H1 (cell line): ENCODE results near the gene USP35. TPM values are rescaled to one million over a fixed set of nuclear protein-coding genes. Genes with fewer than 3 reads are reported as not detected.

Experiments
- CTCF ChIA-PET: fragments of 300-600 bp; sonication (Branson Sonifier 250); formaldehyde crosslinking; loops from one replicate; lab custom pipeline; 2021; ENCODE audit not compliant: partially characterized antibody; lab: Charles Lee
- POLR2A ChIA-PET: fragments of 300-600 bp; sonication (Branson Sonifier 250); formaldehyde crosslinking; loops from one replicate; lab custom pipeline; 2021; ENCODE audit warnings: inconsistent platforms; ENCODE audit not compliant: partially characterized antibody; lab: Charles Lee
- DNase-seq, 2 experiments: peaks; one replicate each; pipeline versions ENCODE4 v3.0.0 to v3.0.0-alpha.2; 2010 to 2022; ENCODE audit warnings: low spot score in 2 of 2, low read depth in 1 of 2, mixed read lengths in 1 of 2
- FAIRE-seq: peaks from 2 replicates; lab custom pipeline; 2011; peaks lifted over from hg19 to GRCh38; lab: Jason Lieb, UNC
- H2AFZ ChIP-seq: 2 replicates; pipeline ENCODE4 v1.8.1; 2012; ENCODE audit warnings: low read length, inconsistent platforms
- H2AK5ac ChIP-seq: 2 replicates; pipeline ENCODE4 v1.6.1; 2013; ENCODE audit warnings: low read depth, low read length
- H2BK120ac ChIP-seq: replicated peaks from 2 replicates; pipeline ENCODE3; 2013; ENCODE audit warnings: low read depth, low read length, inconsistent platforms
- H2BK12ac ChIP-seq: 2 replicates; pipeline ENCODE4 v1.6.1; 2013; ENCODE audit warnings: low read depth, low read length
- H2BK15ac ChIP-seq: 2 replicates; pipeline ENCODE4 v1.6.1; 2013; ENCODE audit warnings: low read length
- H2BK20ac ChIP-seq: 2 replicates; pipeline ENCODE4 v1.6.1; 2013; ENCODE audit warnings: low read length
- H2BK5ac ChIP-seq: 2 replicates; pipeline ENCODE4 v1.6.1; 2013; ENCODE audit warnings: low read depth, low read length
- H3K14ac ChIP-seq: 2 replicates; pipeline ENCODE4 v1.6.1; 2013; ENCODE audit warnings: inconsistent platforms; ENCODE audit not compliant: insufficient read length
- H3K18ac ChIP-seq: 2 replicates; pipeline ENCODE4 v1.6.1; 2013; ENCODE audit warnings: low read length; ENCODE audit errors: extremely low read depth
- H3K23ac ChIP-seq: 2 replicates; pipeline ENCODE4 v1.6.1; 2013; ENCODE audit warnings: inconsistent platforms; ENCODE audit not compliant: insufficient read length
- H3K23me2 ChIP-seq: 2 replicates; pipeline ENCODE4 v1.6.1; 2013; ENCODE audit warnings: low read depth, low read length
- H3K27ac ChIP-seq: 2 replicates; pipeline ENCODE4 v1.6.1; 2011; ENCODE audit warnings: low read depth, low read length, inconsistent platforms
- H3K27me3 ChIP-seq, 4 experiments: replicated peaks in 1 of 4; 1 replicate in 1 of 4; 2 replicates in 3 of 4; pipeline versions ENCODE4 v1.6.1 to v1.8.1; 2011 to 2013; ENCODE audit warnings: low read length in 3 of 4, mild to moderate bottlenecking in 3 of 4, inconsistent platforms in 2 of 4, mixed read lengths in 2 of 4, moderate library complexity in 1 of 4; ENCODE audit not compliant: control insufficient read depth in 3 of 4, insufficient read depth in 3 of 4; ENCODE audit errors: extremely low read depth in 1 of 4
- H3K36me3 ChIP-seq, 4 experiments: 2 replicates each; pipeline versions ENCODE4 v1.6.1 to v1.8.1; 2011 to 2013; ENCODE audit warnings: mild to moderate bottlenecking in 4 of 4, low read length in 3 of 4, moderate library complexity in 2 of 4, control low read depth in 1 of 4, inconsistent platforms in 1 of 4; ENCODE audit not compliant: insufficient read depth in 4 of 4, control insufficient read depth in 2 of 4
- H3K4ac ChIP-seq: replicated peaks from 2 replicates; pipeline ENCODE3; 2013; ENCODE audit warnings: low read length, low read depth, mixed read lengths, inconsistent platforms; ENCODE audit not compliant: insufficient read length
- H3K4me1 ChIP-seq, 4 experiments: replicated peaks in 1 of 4; 1 replicate in 1 of 4; 2 replicates in 3 of 4; pipeline versions ENCODE4 v1.6.1 to v1.8.1; 2011 to 2013; ENCODE audit warnings: low read length in 3 of 4, inconsistent platforms in 2 of 4, mixed read lengths in 1 of 4; ENCODE audit not compliant: insufficient read depth in 4 of 4, control insufficient read depth in 3 of 4
- H3K4me2 ChIP-seq, 2 experiments: 2 replicates each; pipeline versions ENCODE4 v1.6.1 to v1.8.1; 2011 to 2013; ENCODE audit warnings: low read depth in 2 of 2, low read length in 2 of 2, control low read depth in 1 of 2, inconsistent platforms in 1 of 2, mild to moderate bottlenecking in 1 of 2; ENCODE audit not compliant: insufficient read depth in 1 of 2
- H3K4me3 ChIP-seq, 4 experiments: fragments of 200-600, 300-600 bp in 1 of 4; sonication (generic), shearing (Covaris generic), sonication (Bioruptor Twin) in 1 of 4; 2 replicates each; pipeline versions ENCODE4 v1.5.1 to v1.8.1; 2011 to 2016; ENCODE audit warnings: low read length in 4 of 4, low read depth in 3 of 4, control low read depth in 2 of 4, inconsistent platforms in 2 of 4, mild to moderate bottlenecking in 2 of 4, mixed read lengths in 1 of 4, moderate library complexity in 1 of 4; ENCODE audit not compliant: insufficient read depth in 2 of 4; ENCODE audit errors: extremely low read depth in 1 of 4
- H3K56ac ChIP-seq: replicated peaks from 2 replicates; pipeline ENCODE3; 2013; ENCODE audit warnings: low read depth, mild to moderate bottlenecking, mixed read lengths, low read length, inconsistent platforms; ENCODE audit not compliant: insufficient read length
- H3K79me1 ChIP-seq: 2 replicates; pipeline ENCODE4 v1.6.1; 2013; ENCODE audit warnings: low read depth, low read length, control low read depth
- H3K79me2 ChIP-seq, 2 experiments: 2 replicates each; pipeline versions ENCODE4 v1.6.1 to v1.8.1; 2012 to 2013; ENCODE audit warnings: low read length in 2 of 2, mild to moderate bottlenecking in 2 of 2, inconsistent platforms in 1 of 2; ENCODE audit not compliant: insufficient read depth in 2 of 2, control insufficient read depth in 1 of 2
- H3K9ac ChIP-seq, 4 experiments: replicated peaks in 1 of 4; 1 replicate in 1 of 4; 2 replicates in 3 of 4; pipeline versions ENCODE4 v1.6.1 to v1.8.1; 2011 to 2013; ENCODE audit warnings: low read depth in 3 of 4, low read length in 3 of 4, control low read depth in 2 of 4, mild to moderate bottlenecking in 2 of 4, moderate library complexity in 2 of 4, inconsistent platforms in 1 of 4; ENCODE audit errors: extremely low read depth in 1 of 4
- H3K9me3 ChIP-seq, 2 experiments: 2 replicates each; pipeline versions ENCODE4 v1.6.1 to v1.8.1; 2012 to 2013; ENCODE audit warnings: mild to moderate bottlenecking in 2 of 2, moderate library complexity in 2 of 2, control low read depth in 1 of 2, inconsistent platforms in 1 of 2, low read depth in 1 of 2, low read length in 1 of 2, mixed read lengths in 1 of 2; ENCODE audit not compliant: insufficient read depth in 2 of 2
- H4K20me1 ChIP-seq, 2 experiments: replicated peaks in 1 of 2; 2 replicates each; pipeline versions ENCODE3 to v1.8.1; 2011 to 2013; ENCODE audit warnings: inconsistent platforms in 2 of 2, low read length in 2 of 2, mild to moderate bottlenecking in 1 of 2; ENCODE audit not compliant: insufficient read depth in 2 of 2, control insufficient read depth in 1 of 2
- H4K5ac ChIP-seq: 2 replicates; pipeline ENCODE4 v1.6.1; 2013; ENCODE audit warnings: low read length, low read depth, mixed read lengths, inconsistent platforms; ENCODE audit not compliant: insufficient read length
- H4K8ac ChIP-seq: 2 replicates; pipeline ENCODE4 v1.8.0; 2013; ENCODE audit warnings: mild to moderate bottlenecking, moderate library complexity, low read length, inconsistent platforms; ENCODE audit not compliant: insufficient read depth; ENCODE audit errors: extremely low read depth
- H4K91ac ChIP-seq: replicated peaks from 2 replicates; pipeline ENCODE3; 2013; ENCODE audit warnings: low read length, mixed read lengths, inconsistent platforms; ENCODE audit not compliant: insufficient read length
- BCL11A ChIP-seq, 2 experiments: IDR thresholded peaks; one replicate each; pipeline ENCODE4 v1.6.1; 2011; ENCODE audit warnings: low read depth in 2 of 2, low read length in 2 of 2, mild to moderate bottlenecking in 2 of 2
- BRCA1 ChIP-seq: IDR thresholded peaks from 2 replicates; pipeline ENCODE4 v1.6.1; 2012; ENCODE audit warnings: low read depth, low read length, improper control_type of control experiment
- GTF2F1 ChIP-seq: IDR thresholded peaks from 2 replicates; pipeline ENCODE4 v1.6.1; 2012; ENCODE audit warnings: low read depth, low read length, improper control_type of control experiment, borderline replicate concordance
- HDAC2 ChIP-seq, 2 experiments: fragments of 300-600 bp in 1 of 2; sonication (generic) in 1 of 2; IDR thresholded peaks; 2 replicates each; pipeline ENCODE4 v1.6.1; 2011 to 2012; ENCODE audit warnings: low read depth in 2 of 2, low read length in 2 of 2, mild to moderate bottlenecking in 2 of 2, moderate library complexity in 2 of 2, borderline replicate concordance in 1 of 2, inconsistent platforms in 1 of 2
- JUND ChIP-seq: IDR thresholded peaks from 2 replicates; pipeline ENCODE4 v1.6.1; 2011; ENCODE audit warnings: mild to moderate bottlenecking, improper control_type of control experiment, low read length
- KDM1A ChIP-seq: fragments of 200-600, 300-600 bp; sonication (generic); IDR thresholded peaks from 2 replicates; pipeline ENCODE4 v1.7.1; 2016; ENCODE audit warnings: mild to moderate bottlenecking, low read length, borderline replicate concordance
- PHF8 ChIP-seq: fragments of 200-600 bp; sonication (generic); conservative IDR thresholded peaks from 2 replicates; pipeline ENCODE4 v1.7.1; 2012; ENCODE audit warnings: low read depth, mild to moderate bottlenecking, inconsistent platforms, low read length, moderate library complexity
- POU5F1 ChIP-seq: IDR thresholded peaks from 2 replicates; pipeline ENCODE4 v1.6.1; 2011; ENCODE audit warnings: low read depth, mild to moderate bottlenecking, low read length, moderate library complexity
- TEAD4 ChIP-seq: IDR thresholded peaks from 2 replicates; pipeline ENCODE4 v1.6.1; 2012; ENCODE audit warnings: low read depth, low read length, inconsistent platforms, mixed read lengths
- WGBS, 2 experiments: shearing (Covaris generic) in 1 of 2; methylation state at CpG; one replicate each; pipeline versions ENCODE4 v1.1.6 to v1.1.7; 2013 to 2015; ENCODE audit warnings: low lambda C conversion rate in 2 of 2, mixed read lengths in 2 of 2, inconsistent platforms in 1 of 2, low coverage in 1 of 2, missing lambda C conversion rate in 1 of 2; ENCODE audit not compliant: insufficient replicate concordance in 2 of 2, insufficient coverage in 1 of 2, insufficient read length in 1 of 2; ENCODE audit errors: extremely low coverage in 1 of 2, missing lambda C conversion rate in 1 of 2; 5-methylcytosine and 5-hydroxymethylcytosine counted together
- polyA plus RNA-seq, 7 experiments: library from polyadenylated mRNA; depleted of rRNA in 3 of 7; stranded (reverse) in 5 of 7; unstranded in 2 of 7; fragments of >200 nt in 5 of 7; fragments of 200-250 nt in 2 of 7; gene quantifications; 1 replicate in 5 of 7; 2 replicates in 1 of 7; 4 replicates in 1 of 7; pipeline versions ENCODE4 v1.2.1 to v1.2.3, GENCODE V29; 2011 to 2013; ENCODE audit warnings: missing spikeins in 2 of 7, mixed read lengths in 2 of 7
- total RNA-seq: library from RNA; stranded (reverse); fragmentation: NEBNext Ultra II Directional; extraction: Animal tissue kit (Norgen Biotek cat#: 25700); gene quantifications from 2 replicates; pipeline ENCODE4 v1.2.1, GENCODE V29; 2021

The USP35 gene
- total and polyA plus RNA-seq, 2 of the 8 experiments (the other 6 are each of a cell fraction or from before 2014, with no cell fraction given), result 4.6 to 6.8 TPM

DNA sequence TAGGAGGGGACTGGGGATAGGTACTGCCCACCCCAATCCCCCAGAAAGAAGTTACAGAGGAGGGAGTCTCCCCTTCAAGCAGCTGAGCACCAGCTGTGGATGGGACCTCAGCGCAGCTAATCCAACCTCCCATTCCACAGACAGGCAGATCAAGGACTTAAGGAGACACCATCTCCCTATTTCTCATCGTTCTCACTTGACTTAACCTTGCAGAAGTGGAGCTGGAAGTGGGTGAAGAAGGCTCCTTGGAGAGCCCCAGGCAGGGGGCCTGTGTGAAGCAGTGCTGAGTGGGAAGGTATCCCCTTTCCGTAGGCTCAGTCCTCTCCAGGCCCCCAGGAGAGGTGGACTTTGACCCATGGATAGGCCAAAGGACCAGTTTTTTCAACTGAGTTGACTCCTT, 27.3 kb downstream of the USP35 start:
- TF ChIP-seq BRCA1 (no peak), PHF8 (no peak), JUND (no peak), KDM1A (no peak), BCL11A (IDR thresholded peaks at IDR 0.05; ENCODE audit: low read depth in 2 of 2, low read length in 2 of 2) (no peak), TEAD4 (no peak), HDAC2 (IDR thresholded peaks at IDR 0.05; ENCODE audit: borderline replicate concordance in 1 of 2, low read depth in 2 of 2, low read length in 2 of 2) (no peak), POU5F1 (no peak), GTF2F1 (no peak)
- FAIRE-seq, result no peak
- H3K23ac ChIP-seq, result no peak overlapping the region

More for the DNA sequence above, 27.3 kb downstream of the USP35 start:
- H3K4ac ChIP-seq, result no peak overlapping the region
- H3K4me3 ChIP-seq, result no peak overlapping the region
- peaks cover 0 to 2% (median 0%) of the 10 kb centered on the region in 4 experiments; a peak in 3 of 8 replicates for H3K36me3 ChIP-seq
- CTCF ChIA-PET, result interaction anchor here (1.0 to 6.7 kb wide), 3 partner anchors 13 to 349 kb away, joined by 3 to 38 read pairs (median 4); no protein-coding TSS in a partner anchor
- H4K5ac ChIP-seq, result no peak overlapping the region
- H2BK5ac ChIP-seq, result no peak overlapping the region
- POLR2A ChIA-PET, result interaction anchor here (0.6 to 1.7 kb wide), 2 partner anchors 9 to 13 kb away, joined by 3 to 8 read pairs; no protein-coding TSS in a partner anchor
- no peaks in the 10 kb centered on the region for H4K20me1 ChIP-seq
- H4K8ac ChIP-seq, result no peak overlapping the region
- no peak overlapping the region for H4K91ac ChIP-seq
- WGBS, 2 experiments, result 94% methylated on average over 3 of the region's 3 CpGs; no CpG with 5 or more reads in 1 of the 2 experiments
- no peak overlapping the region for H2BK20ac ChIP-seq
- no peak overlapping the region for H3K18ac ChIP-seq
- H3K4me2 ChIP-seq, result no peak overlapping the region
- H2BK12ac ChIP-seq, result no peak overlapping the region
- H3K14ac ChIP-seq, result no peak overlapping the region
- 0 out of 2 replicates have a peak, but pooled peaks cover 2% of the 10 kb centered on the region for H3K79me1 ChIP-seq
- H2AK5ac ChIP-seq, result no peak overlapping the region
- H3K56ac ChIP-seq, result no peak overlapping the region
- H3K27ac ChIP-seq, result no peak overlapping the region
- H3K23me2 ChIP-seq, result no peaks in the 10 kb centered on the region
- H2BK120ac ChIP-seq, result no peak overlapping the region
- no peaks in the 10 kb centered on the region for H3K79me2 ChIP-seq
- no peaks in the 10 kb centered on the region for H3K9me3 ChIP-seq
- no peak for DNase-seq
- H3K4me1 ChIP-seq, result no peaks in the 10 kb centered on the region
- no peak overlapping the region for H2BK15ac ChIP-seq
- H3K27me3 ChIP-seq, result no peaks in the 10 kb centered on the region
- H2AFZ ChIP-seq, result no peak overlapping the region
- no peak overlapping the region for H3K9ac ChIP-seq
